Osteoblast (primary cell): ENCODE data around the gene ZNF148. TPM values are rescaled to one million over a fixed set of nuclear protein-coding genes. Genes with fewer than 3 reads are reported as not detected.
"Not testable (repeated sequence)": the region's sequence is repeated elsewhere in the genome, so short reads cannot be mapped to it uniquely, and the experiment has no call there.

Experiments
- DNase-seq: peaks from one replicate; pipeline ENCODE4 v3.0.0; 2011; ENCODE audit warnings: low spot score, mixed read lengths; ENCODE audit not compliant: insufficient read length; ENCODE audit errors: missing footprints
- H2AFZ ChIP-seq: 2 replicates; pipeline ENCODE4 v1.6.0; 2011; ENCODE audit warnings: mild to moderate bottlenecking, low read length
- H3K27ac ChIP-seq: 2 replicates; pipeline ENCODE4 v1.5.1; 2011; ENCODE audit warnings: mild to moderate bottlenecking, low read depth, low read length, moderate library complexity
- H3K27me3 ChIP-seq: 2 replicates; pipeline ENCODE4 v1.6.0; 2012; ENCODE audit warnings: mild to moderate bottlenecking, control low read depth, inconsistent platforms, low read length, moderate library complexity; ENCODE audit not compliant: insufficient read depth
- H3K36me3 ChIP-seq: 2 replicates; pipeline ENCODE4 v1.5.1; 2011; ENCODE audit warnings: mild to moderate bottlenecking, low read length, control low read depth, moderate library complexity; ENCODE audit not compliant: insufficient read depth
- H3K4me1 ChIP-seq: 2 replicates; pipeline ENCODE4 v1.5.1; 2011; ENCODE audit warnings: mild to moderate bottlenecking, low read length, control low read depth, moderate library complexity; ENCODE audit not compliant: insufficient read depth
- H3K4me2 ChIP-seq: 2 replicates; pipeline ENCODE4 v1.6.0; 2011; ENCODE audit warnings: mild to moderate bottlenecking, low read length; ENCODE audit not compliant: insufficient read depth
- H3K4me3 ChIP-seq: fragments of 200-600 bp; sonication (generic); 3 replicates; pipeline ENCODE4 v1.5.1; 2012; ENCODE audit warnings: mild to moderate bottlenecking, low read length, inconsistent platforms; ENCODE audit not compliant: insufficient read depth
- H3K79me2 ChIP-seq: 2 replicates; pipeline ENCODE4 v1.6.0; 2012; ENCODE audit warnings: mild to moderate bottlenecking, low read length, control low read depth, inconsistent platforms; ENCODE audit not compliant: insufficient read depth
- H3K9me3 ChIP-seq: 2 replicates; pipeline ENCODE4 v1.5.1; 2011; ENCODE audit warnings: low read depth, low read length, control low read depth
- H4K20me1 ChIP-seq: 2 replicates; pipeline ENCODE4 v1.6.0; 2012; ENCODE audit warnings: mild to moderate bottlenecking, low read length, control low read depth; ENCODE audit not compliant: insufficient read depth
- total RNA-seq: library from RNA; depleted of rRNA; stranded (reverse); fragments of >200 nt; gene quantifications from 2 replicates; pipeline ENCODE4 v1.2.3, GENCODE V29; 2012
- TF ChIP-seq, protein P1 (sequence below): IDR thresholded peaks from 2 replicates; pipeline ENCODE4 v1.5.1; 2011; ENCODE audit warnings: mild to moderate bottlenecking, low read depth, low read length, moderate library complexity; ENCODE audit errors: extremely low read depth

ZNF148 gene
- total RNA-seq, 1 donor: 38.4 TPM

GRCh38 chr3:125410922-125411321 is 35.8 kb upstream of the ZNF148 start:
- TF ChIP-seq, protein P1, sequence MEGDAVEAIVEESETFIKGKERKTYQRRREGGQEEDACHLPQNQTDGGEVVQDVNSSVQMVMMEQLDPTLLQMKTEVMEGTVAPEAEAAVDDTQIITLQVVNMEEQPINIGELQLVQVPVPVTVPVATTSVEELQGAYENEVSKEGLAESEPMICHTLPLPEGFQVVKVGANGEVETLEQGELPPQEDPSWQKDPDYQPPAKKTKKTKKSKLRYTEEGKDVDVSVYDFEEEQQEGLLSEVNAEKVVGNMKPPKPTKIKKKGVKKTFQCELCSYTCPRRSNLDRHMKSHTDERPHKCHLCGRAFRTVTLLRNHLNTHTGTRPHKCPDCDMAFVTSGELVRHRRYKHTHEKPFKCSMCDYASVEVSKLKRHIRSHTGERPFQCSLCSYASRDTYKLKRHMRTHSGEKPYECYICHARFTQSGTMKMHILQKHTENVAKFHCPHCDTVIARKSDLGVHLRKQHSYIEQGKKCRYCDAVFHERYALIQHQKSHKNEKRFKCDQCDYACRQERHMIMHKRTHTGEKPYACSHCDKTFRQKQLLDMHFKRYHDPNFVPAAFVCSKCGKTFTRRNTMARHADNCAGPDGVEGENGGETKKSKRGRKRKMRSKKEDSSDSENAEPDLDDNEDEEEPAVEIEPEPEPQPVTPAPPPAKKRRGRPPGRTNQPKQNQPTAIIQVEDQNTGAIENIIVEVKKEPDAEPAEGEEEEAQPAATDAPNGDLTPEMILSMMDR: no peak
- H2AFZ ChIP-seq: no peak overlapping the region
- H3K27me3 ChIP-seq: no peaks in the 10 kb centered on the region
- no peaks in the 10 kb centered on the region for H3K9me3 ChIP-seq
- no peak for DNase-seq
- no peaks in the 10 kb centered on the region for H3K79me2 ChIP-seq
- H3K4me1 ChIP-seq: no peaks in the 10 kb centered on the region
- no peaks in the 10 kb centered on the region for H3K36me3 ChIP-seq
- H4K20me1 ChIP-seq: no peaks in the 10 kb centered on the region
- no peak overlapping the region for H3K27ac ChIP-seq
- no peak overlapping the region for H3K4me3 ChIP-seq
- H3K4me2 ChIP-seq: no peak overlapping the region

DNA sequence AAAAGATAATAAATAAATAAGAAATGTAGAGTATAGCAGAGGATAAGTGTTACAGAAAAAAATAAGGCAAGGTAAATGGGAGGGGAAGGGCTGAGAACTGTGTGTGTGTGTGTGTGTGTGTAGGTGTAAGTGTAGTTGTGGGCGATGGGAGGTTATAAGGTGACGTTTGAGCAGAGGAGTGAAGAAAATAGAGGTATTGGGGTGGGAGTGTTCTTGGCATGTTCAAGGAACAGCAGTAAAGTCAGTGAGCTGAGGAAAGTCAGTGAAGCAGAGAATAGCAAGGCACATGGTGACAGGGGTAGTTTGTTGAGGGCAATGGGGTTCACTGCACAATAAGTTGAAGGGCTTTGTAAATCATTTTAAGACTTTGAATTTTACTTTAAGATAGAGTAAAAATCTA is 30.9 kb upstream of the ZNF148 start:
- Histone ChIP-seq H3K79me2 (no peaks in the 10 kb centered on the region), H4K20me1 (no peaks in the 10 kb centered on the region), H3K4me3 (no peak overlapping the region), H3K36me3 (no peaks in the 10 kb centered on the region), H3K9me3 (no peaks in the 10 kb centered on the region), H2AFZ (no peak overlapping the region), H3K4me2 (no peak overlapping the region), H3K4me1 (peaks cover 19% of the 10 kb centered on the region), H3K27me3 (no peaks in the 10 kb centered on the region), H3K27ac (no peak overlapping the region)
- TF ChIP-seq, protein P1: no peak
- no peak for DNase-seq

DNA sequence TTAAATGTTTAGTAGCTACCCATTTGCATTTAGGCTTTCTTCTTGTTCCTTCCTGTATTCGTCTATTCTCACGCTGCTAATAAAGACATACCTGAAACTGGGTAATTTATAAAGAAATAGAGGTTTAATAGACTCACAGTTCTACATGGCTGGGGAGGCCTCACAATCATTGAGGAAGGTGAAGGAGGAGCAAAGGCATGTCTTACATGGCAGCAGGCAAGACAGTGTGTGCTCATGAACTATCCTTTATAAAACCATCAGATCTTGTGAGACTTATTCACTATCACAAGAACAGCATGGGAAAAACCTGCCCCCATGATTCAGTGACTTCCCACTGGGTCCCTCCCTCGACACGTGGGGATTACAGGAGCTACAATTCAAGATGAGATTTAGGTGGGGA is 30.4 kb upstream of the ZNF148 start:
- DNase-seq, H3K27ac ChIP-seq, H3K27me3 ChIP-seq, H3K79me2 ChIP-seq, H3K9me3 ChIP-seq, H3K4me3 ChIP-seq, H3K4me2 ChIP-seq, H3K36me3 ChIP-seq, H2AFZ ChIP-seq, H4K20me1 ChIP-seq: not testable (repeated sequence)
- H3K4me1 ChIP-seq: peaks cover 24% of the 10 kb centered on the region

DNA sequence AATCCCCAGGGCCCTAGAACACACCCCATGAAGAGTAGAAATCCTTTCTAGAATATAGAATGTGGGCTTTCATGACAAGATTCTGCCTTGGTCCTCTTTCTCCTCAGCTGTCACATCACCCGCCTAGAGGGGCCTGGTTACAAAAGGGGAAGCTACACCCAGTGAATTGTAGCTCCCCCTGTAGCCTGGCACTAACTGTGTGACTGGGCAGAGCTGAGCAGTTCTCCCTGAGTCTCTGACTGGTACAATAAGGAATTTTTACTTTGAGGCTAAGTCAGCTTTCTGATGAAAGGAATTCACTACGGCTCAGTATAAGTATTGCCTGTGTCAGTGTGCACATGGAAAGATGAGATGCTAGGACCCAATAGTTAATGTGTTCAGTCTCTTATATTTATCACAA is 28.7 kb upstream of the ZNF148 start:
- DNase-seq: no peak
- TF ChIP-seq, protein P1: peak; percentile 44
- H3K4me3 ChIP-seq: no peak overlapping the region

More for the DNA sequence above, 28.7 kb upstream of the ZNF148 start:
- peak overlapping the region; percentile 28 for H2AFZ ChIP-seq
- no peaks in the 10 kb centered on the region for H4K20me1 ChIP-seq
- H3K79me2 ChIP-seq: no peaks in the 10 kb centered on the region
- H3K27me3 ChIP-seq: no peaks in the 10 kb centered on the region
- no peak overlapping the region for H3K4me2 ChIP-seq
- no peaks in the 10 kb centered on the region for H3K9me3 ChIP-seq
- H3K4me1 ChIP-seq: peaks cover 29% of the 10 kb centered on the region
- H3K27ac ChIP-seq: no peak overlapping the region
- H3K36me3 ChIP-seq: no peaks in the 10 kb centered on the region
